GM23248 (cell line): Measurements from ENCODE around the gene TMEM151B.
"Not testable (repeated sequence)": the region's sequence is repeated elsewhere in the genome, so short reads cannot be mapped to it uniquely, and the experiment has no call there.

Experiments used
- EZH2 ChIP-seq: fragments of 200-600 bp; sonication (generic); IDR thresholded peaks from 2 replicates; pipeline ENCODE4 v1.6.1; 2018; ENCODE audit warnings: antibody characterized with exemption, mild to moderate bottlenecking; ENCODE audit not compliant: insufficient read depth, poor library complexity, severe bottlenecking
- EZH2phosphoT487 ChIP-seq: fragments of 200-600 bp; sonication (generic); IDR thresholded peaks from 2 replicates; pipeline ENCODE4 v1.6.1; 2018; ENCODE audit warnings: antibody characterized with exemption, moderate library complexity, mild to moderate bottlenecking, low read depth; ENCODE audit not compliant: insufficient read depth

GRCh38 chr6:44328203-44328602 is 58.0 kb downstream of the TMEM151B start:
- TF ChIP-seq EZH2, EZH2phosphoT487: not testable (repeated sequence)
